Thyroid gland (tissue), 4 donors: ENCODE measurements around the gene GAB3. TPM values are rescaled to one million over a fixed set of nuclear protein-coding genes. Genes with fewer than 3 reads are reported as not detected.
"Not testable (repeated sequence)": the region's sequence is repeated elsewhere in the genome, so short reads cannot be mapped to it uniquely, and the experiment has no call there.

ENCODE experiments used
- DNase-seq, 2 donors: peaks; one replicate each; pipeline ENCODE4 v3.0.0-alpha.2; 2019
- H3K27ac ChIP-seq, 3 donors: fragments of 200-600 bp; sonication (generic); 1 replicate in 2 of 3; 2 replicates in 1 of 3; pipeline ENCODE4 v1.5.1; 2016 to 2019; ENCODE audit warnings: mild to moderate bottlenecking in 1 of 3, moderate library complexity in 1 of 3
- H3K27me3 ChIP-seq: fragments of 200-600 bp; sonication (generic); one replicate; pipeline ENCODE4 v1.5.1; 2019
- H3K36me3 ChIP-seq, 2 donors: fragments of 200-600 bp; sonication (generic); one replicate each; pipeline ENCODE4 v1.5.1; 2016 to 2019
- H3K4me1 ChIP-seq, 2 donors: fragments of 200-600 bp; sonication (generic); one replicate each; pipeline ENCODE4 v1.5.1; 2017 to 2019
- H3K4me3 ChIP-seq, 3 donors: fragments of 200-600 bp; sonication (generic); replicated peaks in 1 of 3; 1 replicate in 2 of 3; 2 replicates in 1 of 3; pipeline ENCODE4 v1.5.1; 2016; ENCODE audit warnings: mild to moderate bottlenecking in 1 of 3
- H3K9me3 ChIP-seq: fragments of 200-600 bp; sonication (generic); one replicate; pipeline ENCODE4 v1.5.1; 2017
- WGBS, 2 donors: methylation state at CpG; one replicate each; pipeline ENCODE4 v1.1.5; 2017; 5-methylcytosine and 5-hydroxymethylcytosine counted together
- intact Hi-C: fragments of 100-400 bp; cut with DNase I; formaldehyde crosslinking; loops from one replicate; pipeline ENCODE4 v1.15.1; 2023
- small RNA-seq: library from RNA; depleted of rRNA; stranded (forward); fragments of <200 nt; gene quantifications from one replicate; pipeline ENCODE3, GENCODE V24; 2016
- total RNA-seq, 4 donors: library from RNA; depleted of rRNA; stranded (reverse); fragments of >200 nt; gene quantifications; one replicate each; pipeline ENCODE4 v1.2.3, GENCODE V29; 2016

Gene GAB3
- total RNA-seq, 4 donors from 2014 or later = 5.8 to 10.2 (median 8.1) TPM

DNA sequence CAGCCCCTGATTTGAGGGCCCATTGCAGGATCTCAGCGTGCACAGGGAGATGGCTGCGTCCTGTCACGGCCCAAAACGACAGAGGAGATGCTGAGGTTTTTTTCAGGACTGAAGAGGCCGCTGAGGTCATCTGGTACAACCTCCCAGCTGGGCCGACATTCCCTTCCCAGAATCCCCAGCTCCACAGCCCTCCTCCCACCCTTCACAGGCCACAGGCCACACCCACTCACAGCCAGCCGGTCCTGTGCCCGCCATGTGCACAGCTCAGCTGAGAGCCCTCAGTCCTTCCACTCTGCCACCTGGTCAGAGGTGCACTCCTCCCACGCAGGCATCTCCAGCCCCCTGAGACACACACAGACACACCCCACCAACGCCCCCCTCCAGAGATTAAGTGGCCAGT is 109.1 kb downstream of the GAB3 start:
- H3K27me3 ChIP-seq, H3K36me3 ChIP-seq, intact Hi-C loops, DNase-seq, H3K9me3 ChIP-seq, H3K27ac ChIP-seq, H3K4me3 ChIP-seq, H3K4me1 ChIP-seq: not testable (repeated sequence)
- WGBS, 2 donors = no CpG with 5 or more reads among the region's 10 CpGs

DNA sequence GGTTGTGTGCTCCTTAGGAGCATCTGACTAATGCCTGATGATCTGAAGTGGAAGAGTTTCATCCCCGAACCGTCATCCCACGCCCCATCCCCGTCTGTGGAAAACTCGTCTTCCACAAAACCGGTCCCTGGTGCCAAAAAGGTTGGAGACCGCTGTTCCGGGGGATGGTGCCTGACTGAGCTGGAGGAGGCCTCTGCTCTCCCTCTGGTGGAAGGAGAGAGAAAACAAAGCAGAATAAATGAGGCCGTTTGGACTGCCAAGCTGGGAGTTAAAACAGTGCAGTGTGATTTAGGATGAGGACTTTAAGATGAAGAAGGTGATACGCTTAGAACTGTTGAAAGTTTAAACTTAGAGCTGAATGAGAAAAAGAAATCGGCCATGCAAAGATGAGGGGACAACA is 117.2 kb downstream of the GAB3 start:
- DNase-seq, H3K4me3 ChIP-seq, H3K27ac ChIP-seq, H3K27me3 ChIP-seq, intact Hi-C loops, H3K36me3 ChIP-seq, H3K9me3 ChIP-seq, H3K4me1 ChIP-seq: not testable (repeated sequence)
- no CpG with 5 or more reads among the region's 11 CpGs for WGBS, 2 donors

DNA sequence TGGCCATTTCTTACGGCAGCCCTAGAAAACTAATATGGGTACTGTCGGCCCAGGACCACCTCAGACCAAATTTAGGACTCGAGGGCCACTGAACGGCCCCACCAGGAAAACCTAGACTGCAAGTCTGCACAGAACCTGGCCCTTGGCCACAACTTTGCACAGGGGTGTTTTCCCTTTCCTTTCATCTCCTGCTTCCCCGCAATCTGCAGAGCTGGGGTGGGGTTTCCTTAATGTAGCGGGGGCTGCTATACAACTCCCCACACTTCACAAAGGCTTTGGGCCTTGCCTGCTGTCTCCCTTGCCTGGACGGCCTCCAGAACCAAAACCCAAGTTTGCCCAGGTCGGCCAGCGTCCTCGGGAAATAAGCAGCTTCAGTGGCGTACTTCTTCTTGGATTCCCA is 119.9 kb downstream of the GAB3 start:
- H3K36me3 ChIP-seq, intact Hi-C loops, H3K27ac ChIP-seq, H3K9me3 ChIP-seq, DNase-seq, H3K4me1 ChIP-seq, H3K4me3 ChIP-seq, H3K27me3 ChIP-seq: not testable (repeated sequence)
- WGBS, 2 donors = no CpG with 5 or more reads among the region's 11 CpGs

DNA sequence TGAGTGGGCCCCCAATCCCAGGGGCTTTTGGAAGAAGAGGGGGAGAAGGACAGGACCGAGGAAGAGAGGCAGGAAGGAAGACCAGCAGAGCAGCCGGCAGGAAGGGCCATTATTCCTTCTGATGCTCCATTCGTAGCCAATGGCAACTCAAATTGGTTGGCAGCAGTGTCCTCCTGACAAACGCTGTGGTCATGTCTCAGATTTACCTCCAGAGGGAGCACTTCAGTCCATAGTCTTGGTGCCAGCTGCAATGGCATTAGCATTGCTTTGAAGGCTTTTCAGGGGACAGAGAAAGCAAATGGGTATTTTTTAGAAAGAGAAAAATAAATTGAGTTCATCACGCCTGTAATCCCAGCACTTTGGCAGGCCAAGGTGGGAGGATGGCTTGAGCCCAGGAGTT is 121.9 kb downstream of the GAB3 start:
- WGBS, 2 donors = no CpG with 5 or more reads among the region's 5 CpGs
- H3K4me3 ChIP-seq, intact Hi-C loops: not testable (repeated sequence)

More for the DNA sequence above, 121.9 kb downstream of the GAB3 start:
- H3K36me3 ChIP-seq, H3K4me1 ChIP-seq, H3K27me3 ChIP-seq, H3K9me3 ChIP-seq, H3K27ac ChIP-seq, DNase-seq: not testable (repeated sequence)

Small RNAs within 50 kb of the gene (small RNA-seq; reads per million reads assigned to genes)
- not detected for gene SNORA36A

Other genes with a start within 250 kb of the GAB3 start
- gene FAM3A, start 234.8 kb downstream of the GAB3 start, total RNA-seq = 10 to 100 TPM; 56.3 to 67.7 (median 65.3) TPM
- 100 to 1,000 TPM in 2 of 4 donors, 10 to 100 TPM in 2; 47.2 to 288 (median 158) TPM for gene G6PD, start 204.2 kb downstream of the GAB3 start, total RNA-seq
- 10 to 100 TPM; 14.4 to 24.3 (median 16.8) TPM for gene IKBKG, start 203.5 kb downstream of the GAB3 start, total RNA-seq
- gene CTAG1A, start 165.9 kb downstream of the GAB3 start, total RNA-seq = not detected
- gene CTAG1B, start 131.8 kb downstream of the GAB3 start, total RNA-seq = not detected
- not detected for gene CTAG2, start 97.5 kb downstream of the GAB3 start, total RNA-seq
- 10 to 100 TPM; 33.8 to 41.5 (median 35.2) TPM for gene DKC1, start 11.8 kb upstream of the GAB3 start, total RNA-seq
- gene MPP1, start 54.4 kb upstream of the GAB3 start, total RNA-seq = 10 to 100 TPM; 26.8 to 47.3 (median 28.8) TPM
- not detected for gene SMIM9, start 83.6 kb upstream of the GAB3 start, total RNA-seq
- gene F8A1, start 135.3 kb upstream of the GAB3 start, total RNA-seq = 10 to 100 TPM in 2 of 4 donors, 1 to 10 TPM in 1, not detected in 1; 1.1 to 34.3 (median 13.3) TPM